Esophagus (tissue), 2 donors: ENCODE measurements around the gene FBXW5. TPM values are rescaled to one million over a fixed set of nuclear protein-coding genes. Genes with fewer than 3 reads are reported as not detected.

ENCODE experiments used
- H3K27ac ChIP-seq, 2 donors: one replicate each; pipeline ENCODE4 v1.5.1; 2013; ENCODE audit warnings: low read depth in 2 of 2, mild to moderate bottlenecking in 2 of 2, inconsistent platforms in 1 of 2, low read length in 1 of 2, moderate library complexity in 1 of 2
- H3K27me3 ChIP-seq, 2 donors: one replicate each; pipeline ENCODE4 v1.6.1; 2013; ENCODE audit warnings: low read length in 2 of 2, control low read depth in 1 of 2, mild to moderate bottlenecking in 1 of 2; ENCODE audit not compliant: insufficient read depth in 2 of 2, control insufficient read depth in 1 of 2
- H3K36me3 ChIP-seq, 2 donors: one replicate each; pipeline ENCODE4 v1.6.1; 2013; ENCODE audit warnings: low read length in 1 of 2; ENCODE audit not compliant: control insufficient read depth in 2 of 2, insufficient read depth in 2 of 2
- H3K4me1 ChIP-seq, 2 donors: one replicate each; pipeline ENCODE4 v1.6.1; 2013; ENCODE audit warnings: low read length in 1 of 2; ENCODE audit not compliant: control insufficient read depth in 2 of 2, insufficient read depth in 2 of 2
- H3K4me3 ChIP-seq, 2 donors: one replicate each; pipeline ENCODE4 v1.5.1; 2013; ENCODE audit warnings: low read length in 2 of 2, mild to moderate bottlenecking in 2 of 2, low read depth in 1 of 2, moderate library complexity in 1 of 2
- H3K9me3 ChIP-seq, 2 donors: one replicate each; pipeline ENCODE4 v1.6.1; 2013; ENCODE audit warnings: mild to moderate bottlenecking in 2 of 2, low read depth in 1 of 2, low read length in 1 of 2, moderate library complexity in 1 of 2; ENCODE audit not compliant: control insufficient read depth in 2 of 2, insufficient read depth in 1 of 2
- WGBS, 2 donors: extraction: QIAGEN DNeasy Blood & Tissue Kit; methylation state at CpG; one replicate each; pipeline ENCODE4 v1.1.7; 2013; 5-methylcytosine and 5-hydroxymethylcytosine counted together
- polyA plus RNA-seq, 2 donors: library from polyadenylated mRNA; stranded (reverse); fragments of 200-250 nt; gene quantifications; one replicate each; pipeline ENCODE4 v1.2.3, GENCODE V29; 2013
- donor health status: healthy with polysubstance abuse.
- donor health status: Bipolar disorder and iron deficiency.

Gene FBXW5
- polyA plus RNA-seq, 2 donors = 91.4 to 97.3 TPM

GRCh38 chr9:136977649-136978072 lies 33.1 kb upstream of the FBXW5 start:
- no peaks in the 10 kb centered on the region for H3K27me3 ChIP-seq
- H3K4me1 ChIP-seq = peaks cover 7 to 14% of the 10 kb centered on the region in 2 donors
- H3K4me3 ChIP-seq = peak overlapping the region; percentile 19 to 46
- peak overlapping the region in 1 of 2 donors; percentile 58 for H3K27ac ChIP-seq
- H3K36me3 ChIP-seq = no peaks in the 10 kb centered on the region
- 21 to 22% methylated on average over 21 to 33 of the region's 33 CpGs for WGBS, 2 donors
- no peaks in the 10 kb centered on the region for H3K9me3 ChIP-seq

GRCh38 chr9:136977223-136977622 lies 32.7 kb upstream of the FBXW5 start, which contains the start of gene PTGDS:
Gene PTGDS (plus strand): TSS chr9:136977504. CDS start chr9:136977579, 75 bp downstream.
- Histone ChIP-seq H3K36me3 (no peaks in the 10 kb centered on the region), H3K9me3 (no peaks in the 10 kb centered on the region), H3K27ac (peak within 1 kb of the TSS in 1 of 2 donors; percentile 58), H3K4me1 (peaks cover 7 to 13% of the 10 kb centered on the region in 2 donors), H3K27me3 (no peaks in the 10 kb centered on the region), H3K4me3 (peak within 1 kb of the TSS; percentile 19 to 46)
- WGBS, 2 donors = 68 to 70% methylated on average over 8 to 10 of the region's 10 CpGs

- Histone ChIP-seq H3K27ac (peak overlapping the region in 1 of 2 donors; percentile 73), H3K9me3 (no peaks in the 10 kb centered on the region), H3K36me3 (no peaks in the 10 kb centered on the region), H3K4me3 (no peak overlapping the region), H3K4me1 (peaks cover 7 to 12% of the 10 kb centered on the region in 2 donors), H3K27me3 (no peaks in the 10 kb centered on the region)
- WGBS, 2 donors = 46 to 52% methylated on average over 11 to 14 of the region's 14 CpGs
Observed at GRCh38 chr9:136975644-136976043, 31.1 kb upstream of the FBXW5 start.

GRCh38 chr9:136974817-136975535 lies 30.4 kb upstream of the FBXW5 start:
- 50 to 56% methylated on average over 15 of the region's 15 CpGs for WGBS, 2 donors
- H3K9me3 ChIP-seq = no peaks in the 10 kb centered on the region
- H3K4me1 ChIP-seq = peaks cover 7 to 12% of the 10 kb centered on the region in 2 donors
- H3K36me3 ChIP-seq = no peaks in the 10 kb centered on the region
- no peaks in the 10 kb centered on the region for H3K27me3 ChIP-seq
- peak overlapping the region; percentile 50 to 73 for H3K27ac ChIP-seq
- no peak overlapping the region for H3K4me3 ChIP-seq

- H3K36me3 ChIP-seq = no peaks in the 10 kb centered on the region
- no peak overlapping the region for H3K4me3 ChIP-seq
- 82 to 83% methylated on average over 29 of the region's 29 CpGs for WGBS, 2 donors
- H3K4me1 ChIP-seq = peaks cover 7 to 12% of the 10 kb centered on the region in 2 donors
- H3K9me3 ChIP-seq = no peaks in the 10 kb centered on the region
- peak overlapping the region in 1 of 2 donors; percentile 18 for H3K27ac ChIP-seq
- H3K27me3 ChIP-seq = no peaks in the 10 kb centered on the region
Observed at GRCh38 chr9:136973618-136974617, 29.4 kb upstream of the FBXW5 start.

GRCh38 chr9:136972743-136973142 lies 28.2 kb upstream of the FBXW5 start:
- Histone ChIP-seq H3K9me3 (no peaks in the 10 kb centered on the region), H3K27ac (no peak overlapping the region), H3K4me3 (no peak overlapping the region), H3K4me1 (peaks cover 7 to 12% of the 10 kb centered on the region in 2 donors), H3K27me3 (no peaks in the 10 kb centered on the region), H3K36me3 (no peaks in the 10 kb centered on the region)
- WGBS, 2 donors = 53 to 57% methylated on average over 13 of the region's 13 CpGs

GRCh38 chr9:136972335-136972734 lies 27.8 kb upstream of the FBXW5 start:
- Histone ChIP-seq H3K36me3 (no peaks in the 10 kb centered on the region), H3K9me3 (no peaks in the 10 kb centered on the region)
- 76 to 82% methylated on average over 9 to 11 of the region's 11 CpGs for WGBS, 2 donors

GRCh38 chr9:136971746-136972145 lies 27.2 kb upstream of the FBXW5 start:
- no peak overlapping the region for H3K27ac ChIP-seq
- no peaks in the 10 kb centered on the region for H3K27me3 ChIP-seq
- H3K4me3 ChIP-seq = no peak overlapping the region
- H3K4me1 ChIP-seq = peaks cover 7 to 12% of the 10 kb centered on the region in 2 donors
- no peaks in the 10 kb centered on the region for H3K36me3 ChIP-seq
- WGBS, 2 donors = 78 to 82% methylated on average over 14 of the region's 14 CpGs
- H3K9me3 ChIP-seq = no peaks in the 10 kb centered on the region

More at GRCh38 chr9:136972335-136972734, 27.8 kb upstream of the FBXW5 start:
- Histone ChIP-seq H3K27me3 (no peaks in the 10 kb centered on the region), H3K4me1 (peaks cover 7 to 12% of the 10 kb centered on the region in 2 donors), H3K4me3 (no peak overlapping the region), H3K27ac (no peak overlapping the region)

- H3K27ac ChIP-seq = no peak overlapping the region
- 84 to 86% methylated on average over 9 to 11 of the region's 11 CpGs for WGBS, 2 donors
- no peaks in the 10 kb centered on the region for H3K9me3 ChIP-seq
- H3K4me3 ChIP-seq = no peak overlapping the region
- peaks cover 7 to 9% of the 10 kb centered on the region in 2 donors for H3K4me1 ChIP-seq
- no peaks in the 10 kb centered on the region for H3K27me3 ChIP-seq
- no peaks in the 10 kb centered on the region for H3K36me3 ChIP-seq
Observed at GRCh38 chr9:136970361-136970760, 25.8 kb upstream of the FBXW5 start.
